HFFc6 (cell line): Measurements from ENCODE around the gene SLC22A14. TPM values are rescaled to one million over a fixed set of nuclear protein-coding genes. Genes with fewer than 3 reads are reported as not detected.

Experiments
- DNase-seq: peaks from one replicate; pipeline ENCODE4 v3.0.0-alpha.2; 2018
- H3K27ac Mint-ChIP-seq: 2 replicates; pipeline ENCODE4 v1.8.0; 2020; ENCODE audit warnings: mild to moderate bottlenecking, mixed read lengths
- H3K27me3 Mint-ChIP-seq: 2 replicates; pipeline ENCODE4 v1.8.0; 2021; ENCODE audit warnings: mild to moderate bottlenecking, moderate library complexity, mixed read lengths; ENCODE audit not compliant: insufficient read depth
- H3K36me3 Mint-ChIP-seq: 2 replicates; pipeline ENCODE4 v1.8.0; 2021; ENCODE audit warnings: low read depth, mixed read lengths
- H3K4me1 Mint-ChIP-seq: 2 replicates; pipeline ENCODE4 v1.8.0; 2020; ENCODE audit warnings: low read depth, mixed read lengths
- H3K4me3 Mint-ChIP-seq: 2 replicates; pipeline ENCODE4 v1.8.0; 2020; ENCODE audit warnings: mild to moderate bottlenecking, moderate library complexity, mixed read lengths
- H3K9me3 Mint-ChIP-seq: 2 replicates; pipeline ENCODE4 v1.8.0; 2020; ENCODE audit warnings: mild to moderate bottlenecking, mixed read lengths
- total RNA-seq, 6 experiments: library from RNA; stranded (reverse); fragmentation: NEBNext Ultra II Directional; extraction: Animal tissue kit (Norgen Biotek cat#: 25700); gene quantifications; 2 replicates in 1 of 6; 3 replicates in 5 of 6; pipeline ENCODE4 v1.2.3, GENCODE V29; 2021
- TF ChIP-seq, protein P1 (sequence below): fragments of 200-600 bp; sonication (generic); IDR thresholded peaks from 2 replicates; pipeline ENCODE4 v1.5.0; 2021; ENCODE audit warnings: antibody characterized with exemption, mild to moderate bottlenecking

The SLC22A14 gene
- total RNA-seq, 6 experiments from 2014 or later, result 0.09 TPM; not detected in 5

DNA sequence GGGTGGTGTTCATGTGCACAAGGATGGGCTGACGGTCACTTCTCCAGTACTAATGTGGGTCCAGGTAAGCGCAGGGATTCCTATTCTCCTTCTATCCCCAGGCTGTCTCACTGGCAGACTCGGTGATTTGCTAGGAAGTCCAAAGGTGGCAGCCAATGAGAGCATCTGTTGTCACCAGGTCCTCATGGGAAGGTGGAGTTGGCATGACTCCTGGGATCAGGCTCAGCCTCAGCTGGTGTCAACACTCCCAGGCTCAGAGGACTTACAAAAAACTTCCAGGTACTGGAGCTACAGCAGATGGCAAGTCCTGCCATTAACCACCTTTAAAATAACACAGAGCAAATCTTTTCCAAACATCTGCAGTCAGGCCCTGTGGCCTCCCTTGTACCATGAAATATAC is 78.3 kb downstream of the SLC22A14 start:
- Mint-ChIP-seq H3K27ac (no peak overlapping the region), H3K36me3 (no peaks in the 10 kb centered on the region), H3K4me1 (no peaks in the 10 kb centered on the region), H3K27me3 (no peaks in the 10 kb centered on the region), H3K9me3 (no peaks in the 10 kb centered on the region), H3K4me3 (no peak overlapping the region)
- TF ChIP-seq, protein P1, sequence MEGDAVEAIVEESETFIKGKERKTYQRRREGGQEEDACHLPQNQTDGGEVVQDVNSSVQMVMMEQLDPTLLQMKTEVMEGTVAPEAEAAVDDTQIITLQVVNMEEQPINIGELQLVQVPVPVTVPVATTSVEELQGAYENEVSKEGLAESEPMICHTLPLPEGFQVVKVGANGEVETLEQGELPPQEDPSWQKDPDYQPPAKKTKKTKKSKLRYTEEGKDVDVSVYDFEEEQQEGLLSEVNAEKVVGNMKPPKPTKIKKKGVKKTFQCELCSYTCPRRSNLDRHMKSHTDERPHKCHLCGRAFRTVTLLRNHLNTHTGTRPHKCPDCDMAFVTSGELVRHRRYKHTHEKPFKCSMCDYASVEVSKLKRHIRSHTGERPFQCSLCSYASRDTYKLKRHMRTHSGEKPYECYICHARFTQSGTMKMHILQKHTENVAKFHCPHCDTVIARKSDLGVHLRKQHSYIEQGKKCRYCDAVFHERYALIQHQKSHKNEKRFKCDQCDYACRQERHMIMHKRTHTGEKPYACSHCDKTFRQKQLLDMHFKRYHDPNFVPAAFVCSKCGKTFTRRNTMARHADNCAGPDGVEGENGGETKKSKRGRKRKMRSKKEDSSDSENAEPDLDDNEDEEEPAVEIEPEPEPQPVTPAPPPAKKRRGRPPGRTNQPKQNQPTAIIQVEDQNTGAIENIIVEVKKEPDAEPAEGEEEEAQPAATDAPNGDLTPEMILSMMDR, result no peak
- DNase-seq, result no peak

DNA sequence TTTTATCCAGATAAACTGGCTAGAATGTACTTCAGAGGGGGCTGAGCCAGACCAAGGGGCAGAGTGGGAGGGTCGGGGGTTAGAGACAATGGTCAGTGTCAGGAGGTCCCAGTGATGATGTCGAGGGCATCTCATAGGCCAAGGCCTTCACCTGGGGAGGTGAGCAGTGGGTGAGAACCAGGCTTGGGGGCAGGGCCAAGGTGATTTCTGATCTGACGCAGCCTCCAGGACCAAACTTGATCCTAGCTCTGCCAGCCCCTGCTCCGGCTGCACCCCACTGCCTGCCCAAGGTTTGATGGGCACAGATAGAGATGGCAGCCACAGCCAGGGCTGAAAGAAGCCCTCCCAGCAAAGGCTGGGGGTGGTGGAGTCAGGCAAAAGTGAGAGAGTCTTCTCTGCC is 79.4 kb downstream of the SLC22A14 start:
- H3K27ac Mint-ChIP-seq, result no peak overlapping the region
- H3K36me3 Mint-ChIP-seq, result no peaks in the 10 kb centered on the region
- H3K4me1 Mint-ChIP-seq, result no peaks in the 10 kb centered on the region

DNA sequence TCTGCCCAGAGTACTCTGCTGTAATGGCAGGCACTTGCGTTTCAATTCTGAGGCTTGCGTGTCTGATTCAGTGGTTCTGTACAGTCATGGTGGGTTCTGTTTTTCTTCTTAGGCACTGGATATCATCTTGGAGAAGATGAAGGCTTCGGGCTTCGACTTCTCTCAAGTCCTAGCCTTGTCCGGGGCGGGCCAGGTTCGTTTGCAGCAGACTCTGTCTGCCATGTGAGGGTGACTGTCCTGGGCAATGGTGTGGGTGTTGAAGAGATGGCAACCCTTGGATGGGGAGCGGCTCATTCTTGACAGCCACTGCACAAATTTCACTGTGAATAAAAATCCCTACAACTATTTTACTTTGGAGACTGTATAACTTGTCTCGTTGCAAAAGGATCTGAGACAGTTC is 80.7 kb downstream of the SLC22A14 start:
- Mint-ChIP-seq H3K27me3 (no peaks in the 10 kb centered on the region; the same call in 1 of the 2 replicates), H3K4me1 (no peaks in the 10 kb centered on the region), H3K4me3 (no peak overlapping the region), H3K9me3 (no peaks in the 10 kb centered on the region), H3K27ac (no peak overlapping the region), H3K36me3 (peaks cover 5% of the 10 kb centered on the region; the same call in 1 of the 2 replicates)
- TF ChIP-seq, protein P1, result no peak
- DNase-seq, result no peak

More for the DNA sequence above, 79.4 kb downstream of the SLC22A14 start:
- Mint-ChIP-seq H3K27me3 (no peaks in the 10 kb centered on the region), H3K4me3 (no peak overlapping the region), H3K9me3 (no peaks in the 10 kb centered on the region)
- TF ChIP-seq, protein P1, result no peak
- no peak for DNase-seq

DNA sequence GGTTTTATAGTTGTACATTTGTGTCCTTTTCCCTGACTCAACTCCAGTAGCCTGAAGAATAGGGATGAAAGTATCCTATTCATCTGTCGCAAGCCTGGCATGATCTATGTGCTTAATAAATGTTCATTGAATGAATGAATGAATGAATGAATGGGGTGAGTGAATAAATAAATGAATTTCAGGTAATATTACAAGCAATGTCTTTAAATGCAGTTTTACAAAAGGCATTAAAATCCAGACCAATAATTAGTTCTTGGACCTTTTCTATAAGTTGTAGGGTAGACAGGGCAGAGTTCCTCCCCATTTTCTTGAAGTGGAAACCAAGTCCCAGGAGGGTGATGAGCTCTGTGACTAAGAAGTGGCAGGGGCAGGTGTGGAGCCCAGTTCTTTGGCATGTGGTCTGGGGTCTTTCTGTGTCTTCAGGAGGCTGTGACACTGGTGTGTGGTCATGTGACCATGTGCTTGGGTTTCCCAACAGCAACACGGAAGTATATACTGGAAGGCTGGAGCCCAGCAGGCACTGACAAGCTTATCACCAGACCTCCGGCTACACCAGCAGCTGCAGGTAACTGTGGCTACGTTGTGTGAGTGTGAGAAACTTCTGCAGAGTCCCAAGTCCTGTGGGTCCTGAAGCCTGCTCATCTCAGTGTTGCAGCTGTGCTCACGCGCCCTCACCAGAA is 82.8 kb downstream of the SLC22A14 start:
- H3K9me3 Mint-ChIP-seq, result no peaks in the 10 kb centered on the region
- no peak overlapping the region for H3K27ac Mint-ChIP-seq
- TF ChIP-seq, protein P1, result no peak
- no peak for DNase-seq
- H3K4me1 Mint-ChIP-seq, result no peaks in the 10 kb centered on the region
- H3K4me3 Mint-ChIP-seq, result no peak overlapping the region
- no peaks in the 10 kb centered on the region; the same call in 1 of the 2 replicates for H3K27me3 Mint-ChIP-seq
- peaks cover 16% of the 10 kb centered on the region for H3K36me3 Mint-ChIP-seq

DNA sequence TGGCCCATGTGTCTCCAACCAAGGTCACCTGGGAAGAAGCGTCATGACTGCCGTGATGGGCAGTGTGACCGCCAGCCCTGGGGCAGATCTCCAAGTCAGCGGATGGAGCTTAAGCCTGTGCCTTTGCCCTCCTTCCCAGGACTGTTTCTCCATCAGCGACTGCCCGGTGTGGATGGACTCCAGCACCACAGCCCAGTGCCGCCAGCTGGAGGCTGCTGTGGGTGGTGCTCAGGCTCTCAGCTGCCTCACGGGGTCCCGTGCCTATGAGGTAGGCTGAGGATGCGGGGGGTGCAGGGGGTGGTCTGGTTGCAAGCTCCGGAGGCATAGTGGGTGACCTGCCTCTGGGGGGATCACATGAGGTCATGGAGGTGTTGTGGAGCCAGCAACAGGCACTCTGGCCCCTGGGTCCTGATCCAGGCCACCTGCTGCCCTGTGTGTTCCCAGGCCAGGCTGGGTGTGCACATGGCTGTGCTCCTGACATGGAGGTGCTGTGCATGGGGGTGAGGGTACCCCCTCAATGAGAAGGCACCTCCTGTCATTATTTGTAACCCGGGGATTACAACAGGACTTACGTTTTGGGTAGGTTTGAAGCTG is 83.5 kb downstream of the SLC22A14 start:
- TF ChIP-seq, protein P1, result no peak
- no peak overlapping the region for H3K27ac Mint-ChIP-seq
- no peak for DNase-seq
- H3K27me3 Mint-ChIP-seq, result no peaks in the 10 kb centered on the region; the same call in 1 of the 2 replicates
- no peak overlapping the region for H3K4me3 Mint-ChIP-seq
- no peaks in the 10 kb centered on the region for H3K4me1 Mint-ChIP-seq
- peaks cover 19% of the 10 kb centered on the region for H3K36me3 Mint-ChIP-seq
- no peaks in the 10 kb centered on the region for H3K9me3 Mint-ChIP-seq
